ENCODE measurements around the gene DDX20.
"Not testable (repeated sequence)": the region's sequence is repeated elsewhere in the genome, so short reads cannot be mapped to it uniquely, and the experiment has no call there.

The DDX20 gene

GRCh38 chr1:111733992-111734341, 21.7 kb upstream of the DDX20 start:
- DNase-seq: no peak

- DNase-seq: no peak
Measured at GRCh38 chr1:111734426-111734825, 21.3 kb upstream of the DDX20 start.

GRCh38 chr1:111734856-111735255, 20.8 kb upstream of the DDX20 start:
- DNase-seq: no peak

- DNase-seq: no peak
Measured at GRCh38 chr1:111735321-111735720, 20.4 kb upstream of the DDX20 start.

DNA sequence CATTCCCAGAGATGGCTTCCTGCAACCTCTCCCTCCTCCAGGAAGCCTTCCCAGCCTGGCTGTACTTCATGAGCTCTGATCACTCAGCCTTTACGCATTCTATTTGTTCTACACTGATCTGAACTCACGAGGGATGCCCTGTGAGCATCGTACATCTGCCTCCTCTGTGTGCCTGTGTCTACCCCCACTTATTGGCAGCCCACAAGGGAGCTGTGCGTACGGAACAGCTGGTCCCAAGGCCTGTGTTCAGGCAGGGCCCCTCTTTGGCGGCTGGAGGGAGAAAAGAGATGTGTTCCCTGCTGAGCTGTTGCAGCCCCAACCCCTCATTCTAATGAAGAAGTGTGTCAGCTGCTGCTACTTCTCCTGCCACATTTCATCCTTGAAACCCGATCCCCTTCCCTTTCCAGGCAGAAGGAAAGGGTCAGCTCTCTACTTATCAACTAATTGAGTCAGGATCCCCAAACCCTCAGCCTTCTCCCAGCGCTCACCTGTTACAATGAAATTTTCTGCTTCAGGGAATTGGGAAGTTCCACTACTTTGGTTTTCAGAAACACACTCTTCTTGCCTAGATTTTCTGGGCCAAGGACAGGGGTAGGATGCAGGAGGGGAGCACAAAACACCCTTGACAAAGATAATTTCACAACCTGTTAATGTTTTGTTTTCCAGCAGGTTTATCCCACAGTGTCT, 19.7 kb upstream of the DDX20 start:
- DNase-seq: no peak

DNA sequence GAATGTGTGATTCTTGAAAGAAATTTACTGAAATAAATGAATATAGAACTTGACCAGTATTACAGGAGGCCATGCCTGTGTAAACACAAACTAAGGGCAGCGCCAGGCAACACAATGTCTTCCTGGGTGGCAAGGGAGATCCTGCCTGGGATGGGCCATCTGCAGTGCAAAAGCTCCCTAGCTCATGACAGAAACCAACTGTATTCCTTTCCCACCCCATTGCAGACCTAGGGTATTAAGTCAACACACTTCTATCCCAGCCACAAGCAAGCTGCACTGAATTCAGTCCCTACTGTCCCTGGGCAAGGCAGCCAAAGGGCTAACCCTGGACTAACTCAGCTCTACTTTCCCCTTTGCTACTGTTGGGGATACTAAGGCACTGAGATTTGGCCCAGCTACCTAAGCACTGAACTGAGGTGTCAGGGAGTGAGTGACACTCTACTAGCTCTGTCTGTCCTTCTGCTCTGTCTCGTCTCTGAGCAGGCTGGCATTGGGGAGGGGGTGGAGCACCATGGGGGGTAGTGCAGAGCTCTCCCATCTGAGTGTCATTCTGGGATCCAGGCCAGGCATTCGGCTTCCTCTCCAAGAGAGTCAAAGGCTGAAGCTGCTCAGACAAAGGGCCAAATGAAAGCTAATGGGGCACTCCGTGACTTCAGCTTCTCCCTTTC, 19.0 kb upstream of the DDX20 start:
- no peak for DNase-seq

DNA sequence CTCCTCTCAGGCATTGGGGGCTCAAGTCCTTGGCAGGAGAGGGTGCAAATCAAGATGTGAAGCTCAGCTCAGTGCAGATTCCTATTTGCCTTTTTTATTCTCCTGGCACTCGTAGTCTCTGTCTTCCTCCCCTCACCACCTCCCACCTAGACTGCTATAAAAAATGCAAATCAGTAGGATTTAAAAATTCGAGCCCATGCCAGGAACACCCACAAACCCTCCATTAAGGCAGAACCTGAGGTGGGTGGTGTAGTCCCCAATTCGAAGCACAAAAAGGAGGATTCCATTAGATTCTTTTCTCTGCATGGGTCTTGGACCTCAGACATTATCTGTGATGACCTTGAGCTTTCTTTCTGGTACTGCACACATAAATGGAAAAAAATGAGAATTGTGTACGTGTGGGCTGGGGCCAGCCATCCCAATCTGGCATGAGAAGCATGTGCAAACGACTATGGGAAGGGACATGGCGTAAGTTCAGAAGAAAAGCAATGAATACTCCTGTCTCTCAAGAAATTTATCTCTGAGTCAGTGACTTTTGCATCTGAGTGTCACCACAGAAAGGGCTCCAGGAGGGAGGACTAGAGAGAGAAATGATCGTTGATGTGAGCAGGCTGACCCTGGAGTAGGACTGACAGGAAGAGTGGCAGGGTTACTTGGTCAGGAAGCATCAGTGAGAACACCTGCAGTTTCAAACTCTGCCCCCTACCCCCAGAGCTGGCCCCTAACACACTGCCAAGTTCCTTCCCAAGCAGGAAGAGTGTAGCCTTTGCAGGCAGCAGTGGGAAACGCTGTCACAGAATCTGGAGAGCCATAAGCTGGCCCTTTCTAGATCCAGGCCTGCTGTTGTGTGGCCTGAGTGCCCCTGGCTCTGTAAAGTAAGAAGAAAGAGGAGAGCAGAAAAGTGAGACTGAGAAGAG, 18.2 kb upstream of the DDX20 start:
- no peak for DNase-seq

DNA sequence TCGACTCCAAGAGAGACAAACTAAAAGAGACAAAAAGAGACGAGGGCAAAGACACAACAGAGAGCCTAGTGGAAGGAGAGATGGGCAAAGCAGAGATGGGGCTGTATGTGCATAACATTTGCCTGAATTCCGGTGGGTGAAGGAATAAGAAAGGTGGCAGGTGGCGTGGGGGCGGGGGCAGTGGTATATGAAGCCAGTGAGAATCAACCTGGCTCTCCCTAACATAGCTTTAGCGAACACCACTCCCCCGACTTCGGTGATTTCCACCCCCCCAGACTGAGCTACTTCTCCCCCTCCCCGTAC, 17.6 kb upstream of the DDX20 start:
- no peak for DNase-seq

DNA sequence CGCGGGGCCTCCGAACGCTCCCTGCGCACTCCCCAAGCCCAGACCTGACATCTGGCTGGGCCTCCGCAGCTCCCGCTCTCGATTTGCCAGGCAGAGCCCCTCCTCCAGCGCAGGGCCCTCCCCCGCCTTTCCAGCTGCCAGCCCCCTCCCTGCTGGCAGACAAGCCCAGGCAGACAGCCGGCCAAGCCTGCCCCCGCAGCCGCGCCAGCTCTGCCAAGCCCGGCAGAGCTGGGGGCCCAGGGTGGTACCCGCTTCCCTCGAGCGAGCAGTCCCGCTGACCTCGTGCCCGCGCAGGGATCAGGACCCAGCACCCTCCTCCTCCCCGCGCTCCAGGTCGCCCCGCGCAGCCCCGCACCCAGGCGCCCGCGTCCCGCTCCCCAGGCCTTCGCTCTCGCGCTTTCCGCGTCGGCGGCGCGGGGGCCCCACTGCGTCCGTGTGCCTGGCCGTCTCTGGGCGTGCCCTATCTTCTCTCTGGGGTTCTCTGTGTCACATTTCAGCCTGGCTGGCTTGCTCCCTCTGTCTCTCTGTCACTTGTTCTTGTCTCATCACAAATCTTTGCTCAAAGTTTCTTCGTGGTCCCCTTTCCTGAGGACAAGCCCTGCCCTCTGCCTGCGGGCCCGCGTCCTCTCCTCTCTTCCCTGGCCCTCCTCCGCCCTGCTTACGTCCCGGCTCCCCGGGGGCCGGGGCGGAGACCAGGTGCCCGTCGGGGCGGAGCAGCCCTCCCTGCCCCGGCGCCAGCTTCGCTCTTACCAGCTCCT, 17.1 kb upstream of the DDX20 start:
- DNase-seq: peak; percentile 38

- peak; percentile 52 for DNase-seq
Measured at GRCh38 chr1:111739194-111739924, 16.3 kb upstream of the DDX20 start, which contains the start of gene INKA2. Gene INKA2 (minus strand): TSS chr1:111739395. CDS start chr1:111739242, 153 bp downstream.

- DNase-seq: no peak
Measured at GRCh38 chr1:111739925-111740765, 15.6 kb upstream of the DDX20 start.

- not testable (repeated sequence) for DNase-seq
Measured at GRCh38 chr1:111742292-111742691, 13.4 kb upstream of the DDX20 start.

- no peak for DNase-seq
Measured at GRCh38 chr1:111742938-111743549, 12.7 kb upstream of the DDX20 start.

GRCh38 chr1:111743679-111744101, 12.0 kb upstream of the DDX20 start:
- DNase-seq: no peak

GRCh38 chr1:111745675-111746613, 9.8 kb upstream of the DDX20 start:
- no peak for DNase-seq

DNA sequence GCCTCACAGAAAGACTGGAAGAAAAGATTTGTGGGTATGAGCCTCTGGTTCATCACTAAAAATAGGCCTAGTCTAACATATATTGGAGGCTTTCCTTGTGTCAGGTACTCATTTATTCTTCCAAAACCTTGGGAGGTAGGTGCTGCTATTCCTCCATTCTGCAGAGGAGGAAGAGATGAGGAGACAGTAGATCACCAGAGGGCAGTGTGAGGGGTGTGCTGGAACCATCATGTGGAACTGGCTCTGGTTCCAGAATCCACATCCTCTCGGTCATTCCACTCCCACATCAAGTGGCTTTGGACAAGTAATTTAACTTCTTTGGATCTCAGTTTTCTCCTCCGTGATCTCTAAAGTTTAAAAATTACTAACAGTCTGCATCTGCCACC, 9.1 kb upstream of the DDX20 start:
- DNase-seq: no peak

GRCh38 chr1:111747282-111747734, 8.4 kb upstream of the DDX20 start:
- peak; percentile 38 for DNase-seq

DNA sequence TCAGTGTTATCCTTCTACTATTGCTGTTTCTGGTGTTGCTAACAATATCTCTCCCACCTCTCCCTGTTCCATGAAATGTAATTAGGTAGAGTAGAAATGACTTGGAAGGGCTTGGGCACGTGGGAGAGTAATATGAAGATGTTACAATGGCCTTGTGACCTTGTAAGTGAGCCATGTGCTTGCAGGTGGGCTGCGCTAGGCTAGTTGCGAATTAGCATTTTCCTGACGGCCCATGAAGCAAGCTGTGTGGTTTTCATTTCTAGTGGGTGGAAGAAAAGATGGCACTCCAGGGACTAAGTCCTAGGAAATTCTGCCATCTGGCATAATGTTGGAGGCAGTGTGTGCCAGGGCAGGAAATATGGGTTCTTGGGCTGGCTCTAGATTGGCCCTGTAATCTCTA, 7.8 kb upstream of the DDX20 start:
- DNase-seq: no peak

GRCh38 chr1:111749628-111750027, 6.1 kb upstream of the DDX20 start:
- DNase-seq: no peak

DNA sequence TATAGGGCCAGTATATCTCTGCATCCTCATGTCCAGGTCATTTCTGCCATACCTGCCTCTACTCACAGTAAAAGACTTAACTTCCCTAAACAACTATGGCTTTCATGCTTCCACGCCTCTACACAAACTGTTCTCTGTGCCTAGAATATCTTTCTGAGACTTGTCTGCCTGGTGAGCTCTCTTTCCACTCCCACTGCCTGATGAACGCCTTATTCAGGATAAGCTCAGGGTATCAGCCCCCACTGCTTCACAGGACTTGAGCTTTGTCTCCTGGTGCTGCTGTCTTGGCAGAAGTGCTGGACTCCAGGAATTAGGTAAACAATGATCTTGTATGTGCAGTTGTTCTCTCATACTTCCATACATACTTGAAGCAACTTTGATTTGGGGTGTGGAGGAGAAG, 4.8 kb upstream of the DDX20 start:
- no peak for DNase-seq
